ENCODE results near the gene RASA3.

The RASA3 gene

DNA sequence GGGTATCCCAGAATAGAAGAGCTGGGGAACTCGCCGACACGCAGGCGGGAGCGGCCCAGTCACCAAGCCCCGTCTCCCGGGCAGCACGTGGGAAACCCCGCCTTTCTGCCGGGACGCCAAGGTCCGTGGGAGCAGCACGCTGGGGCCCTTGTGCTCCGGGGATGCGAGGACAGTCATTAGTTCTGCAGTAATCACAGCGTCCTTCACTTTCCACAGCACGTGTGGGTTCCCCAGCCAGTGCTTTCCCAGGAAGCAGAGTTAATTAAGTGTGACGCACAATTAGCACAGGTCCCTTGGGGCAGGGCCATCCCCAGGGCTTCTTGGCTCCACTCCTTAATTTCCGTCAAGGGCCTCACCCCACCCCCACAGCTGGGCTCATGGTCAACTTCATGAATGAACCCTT, 94.2 kb downstream of the RASA3 start:
- no peak for TF ChIP-seq GATA3 (IDR thresholded peaks at IDR 0.05; ENCODE audit: low read depth, low read length)
- no peak for TF ChIP-seq GATA2 (IDR thresholded peaks at IDR 0.05; ENCODE audit: low read depth, low read length)

DNA sequence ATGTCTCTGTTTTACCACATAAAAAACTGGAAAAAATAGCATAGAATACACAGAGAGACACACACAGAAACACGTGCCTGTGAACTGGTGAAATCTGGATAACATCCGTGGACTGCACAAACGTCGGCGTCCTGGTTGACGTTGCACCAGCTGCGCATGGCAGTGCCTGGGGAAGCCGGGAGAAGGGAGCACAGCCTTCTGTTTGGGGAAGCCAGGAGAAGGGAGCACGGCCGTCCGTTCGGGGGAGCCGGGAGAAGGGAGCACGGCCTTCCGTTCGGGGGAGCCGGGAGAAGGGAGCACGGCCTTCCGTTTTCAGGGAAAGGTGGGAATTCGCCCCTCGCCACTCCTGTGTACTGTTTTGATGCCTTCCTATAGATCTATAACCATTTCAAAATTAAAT, 94.7 kb downstream of the RASA3 start:
- TF ChIP-seq GATA3 (IDR thresholded peaks at IDR 0.05; ENCODE audit: low read depth, low read length) (no peak), GATA2 (IDR thresholded peaks at IDR 0.05; ENCODE audit: low read depth, low read length) (no peak)

DNA sequence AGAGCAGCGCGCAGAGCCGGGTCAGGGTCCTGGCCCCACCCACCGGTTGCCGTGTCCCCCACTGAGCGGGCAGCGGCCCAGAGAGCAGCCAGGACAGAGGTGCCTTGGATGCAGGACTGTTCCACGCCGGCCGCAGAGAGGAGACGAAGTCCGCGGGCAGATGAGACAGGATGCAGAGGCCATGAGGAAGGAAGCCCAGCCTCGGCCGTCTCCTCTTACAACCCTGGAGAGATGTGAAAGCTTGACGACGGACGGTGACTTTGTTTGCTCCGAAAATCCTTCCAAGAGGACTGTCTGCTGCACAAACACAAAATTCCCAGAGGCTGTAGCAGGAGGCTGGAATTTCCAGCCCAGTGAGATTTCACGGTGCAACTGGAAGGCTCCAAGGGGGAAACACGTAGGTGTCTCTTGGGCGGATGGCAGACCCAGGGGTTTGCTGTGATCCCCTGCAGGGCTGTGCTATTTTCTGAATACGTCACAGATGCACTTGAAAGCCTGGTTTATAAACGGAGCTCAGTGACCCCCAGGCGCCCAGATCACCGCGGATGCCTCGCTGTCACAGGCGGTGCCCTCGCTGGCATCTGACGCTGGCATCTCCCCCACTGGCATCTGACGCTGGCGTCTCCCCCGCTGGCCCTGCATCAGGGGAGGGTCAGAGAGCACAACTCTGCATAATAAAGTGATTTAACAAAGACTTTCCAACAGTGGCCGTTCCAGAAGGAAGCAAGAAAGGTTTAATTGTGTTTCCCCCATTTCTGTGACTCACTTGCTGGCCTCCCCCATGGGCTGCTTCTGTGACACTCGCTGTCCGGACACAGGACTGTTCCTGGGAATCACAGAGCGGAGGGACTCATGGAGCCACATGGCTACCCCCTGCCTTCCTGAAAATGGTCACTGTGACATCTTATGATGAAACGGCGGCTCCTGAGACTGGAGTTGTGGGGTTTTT, 96.6 kb downstream of the RASA3 start:
- TF ChIP-seq GATA3 (IDR thresholded peaks at IDR 0.05; ENCODE audit: low read depth, low read length) (no peak), GATA2 (IDR thresholded peaks at IDR 0.05; ENCODE audit: low read depth, low read length) (no peak)

GRCh38 chr13:114035186-114035582, 97.2 kb downstream of the RASA3 start:
- TF ChIP-seq GATA2 (IDR thresholded peaks at IDR 0.05; ENCODE audit: low read depth, low read length) = no peak
- no peak for TF ChIP-seq GATA3 (IDR thresholded peaks at IDR 0.05; ENCODE audit: low read depth, low read length)

- no peak for TF ChIP-seq GATA2 (IDR thresholded peaks at IDR 0.05; ENCODE audit: low read depth, low read length)
- no peak for TF ChIP-seq GATA3 (IDR thresholded peaks at IDR 0.05; ENCODE audit: low read depth, low read length)
Measured at GRCh38 chr13:114034481-114034891, 97.9 kb downstream of the RASA3 start.

DNA sequence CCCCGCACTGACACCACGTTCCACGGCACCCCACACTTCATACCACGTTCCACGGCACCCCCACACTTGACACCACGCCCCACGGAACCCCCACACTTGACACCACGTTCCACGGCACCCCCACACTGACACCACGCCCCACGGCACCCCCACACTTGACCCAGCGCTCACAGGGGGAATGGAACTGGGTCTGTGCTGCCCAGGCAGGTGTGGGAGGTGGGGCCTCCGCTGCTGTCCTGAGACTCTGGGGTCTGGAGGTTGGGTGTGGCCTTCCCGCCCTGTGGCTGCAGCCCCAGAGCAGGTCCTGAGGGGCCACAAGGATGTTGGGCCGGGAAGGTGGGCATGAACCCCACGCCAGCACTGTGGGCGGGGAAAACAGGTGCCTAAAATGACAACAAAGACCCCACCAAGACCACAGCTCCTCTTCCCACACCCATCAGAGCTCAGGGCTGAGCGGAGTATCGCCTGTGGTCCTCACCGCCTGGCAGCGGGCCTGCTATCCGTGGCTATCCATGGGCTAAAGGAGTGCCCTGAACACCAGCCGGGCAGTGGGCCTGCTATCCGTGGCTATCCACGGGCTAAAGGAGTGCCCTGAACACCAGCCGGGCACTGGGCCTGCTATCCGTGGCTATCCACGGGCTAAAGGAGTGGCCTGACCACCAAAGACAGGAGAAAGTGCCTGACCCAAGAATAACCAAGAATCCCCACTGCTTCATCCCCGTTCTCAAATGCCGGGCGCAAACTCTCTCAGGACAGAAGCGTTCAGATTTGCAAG, 98.7 kb downstream of the RASA3 start:
- TF ChIP-seq GATA3 (IDR thresholded peaks at IDR 0.05; ENCODE audit: low read depth, low read length) (no peak), GATA2 (IDR thresholded peaks at IDR 0.05; ENCODE audit: low read depth, low read length) (no peak)

DNA sequence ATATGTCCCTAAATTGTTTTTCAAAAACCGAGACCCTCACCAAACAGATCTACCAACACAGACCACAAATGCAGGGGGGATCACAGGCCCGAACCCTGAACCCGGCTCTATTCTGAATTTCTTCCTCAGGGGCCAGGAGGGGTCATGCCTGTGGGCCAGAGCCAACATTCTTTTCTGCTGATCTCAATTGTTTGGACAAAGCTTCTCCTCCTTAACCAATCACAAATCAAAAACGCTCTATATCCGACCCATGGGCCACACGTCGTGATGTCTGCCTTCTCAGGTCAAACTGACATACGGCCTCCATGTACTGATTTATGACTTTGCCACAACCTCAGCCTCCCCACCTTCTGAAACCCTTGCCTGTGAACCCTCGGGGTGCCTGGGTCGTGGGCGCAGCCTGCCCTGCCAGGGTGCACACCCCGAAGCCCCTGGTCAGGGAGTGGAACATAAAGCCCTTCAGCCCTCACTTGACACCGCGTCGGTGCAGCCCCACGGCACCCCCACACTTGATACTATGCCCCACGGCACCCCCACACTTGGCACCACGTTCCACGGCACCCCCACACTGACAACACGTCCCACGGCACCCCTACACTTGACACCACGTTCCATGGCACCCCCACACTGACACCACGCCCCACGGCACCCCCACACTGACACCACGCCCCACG, 100.2 kb downstream of the RASA3 start:
- TF ChIP-seq GATA2 (IDR thresholded peaks at IDR 0.05; ENCODE audit: low read depth, low read length) (no peak), GATA3 (IDR thresholded peaks at IDR 0.05; ENCODE audit: low read depth, low read length) (no peak)

GRCh38 chr13:114031631-114032030, 100.8 kb downstream of the RASA3 start:
- TF ChIP-seq GATA2 (IDR thresholded peaks at IDR 0.05; ENCODE audit: low read depth, low read length) (no peak), GATA3 (IDR thresholded peaks at IDR 0.05; ENCODE audit: low read depth, low read length) (no peak)

- TF ChIP-seq GATA3 (IDR thresholded peaks at IDR 0.05; ENCODE audit: low read depth, low read length) (no peak), GATA2 (IDR thresholded peaks at IDR 0.05; ENCODE audit: low read depth, low read length) (no peak)
Measured at GRCh38 chr13:114030666-114031610, 101.5 kb downstream of the RASA3 start.

- TF ChIP-seq GATA2 (IDR thresholded peaks at IDR 0.05; ENCODE audit: low read depth, low read length) = no peak
- no peak for TF ChIP-seq GATA3 (IDR thresholded peaks at IDR 0.05; ENCODE audit: low read depth, low read length)
Measured at GRCh38 chr13:114029866-114030625, 102.4 kb downstream of the RASA3 start.

GRCh38 chr13:114027826-114028225, 104.6 kb downstream of the RASA3 start:
- no peak for TF ChIP-seq GATA3 (IDR thresholded peaks at IDR 0.05; ENCODE audit: low read depth, low read length)
- TF ChIP-seq GATA2 (IDR thresholded peaks at IDR 0.05; ENCODE audit: low read depth, low read length) = no peak

DNA sequence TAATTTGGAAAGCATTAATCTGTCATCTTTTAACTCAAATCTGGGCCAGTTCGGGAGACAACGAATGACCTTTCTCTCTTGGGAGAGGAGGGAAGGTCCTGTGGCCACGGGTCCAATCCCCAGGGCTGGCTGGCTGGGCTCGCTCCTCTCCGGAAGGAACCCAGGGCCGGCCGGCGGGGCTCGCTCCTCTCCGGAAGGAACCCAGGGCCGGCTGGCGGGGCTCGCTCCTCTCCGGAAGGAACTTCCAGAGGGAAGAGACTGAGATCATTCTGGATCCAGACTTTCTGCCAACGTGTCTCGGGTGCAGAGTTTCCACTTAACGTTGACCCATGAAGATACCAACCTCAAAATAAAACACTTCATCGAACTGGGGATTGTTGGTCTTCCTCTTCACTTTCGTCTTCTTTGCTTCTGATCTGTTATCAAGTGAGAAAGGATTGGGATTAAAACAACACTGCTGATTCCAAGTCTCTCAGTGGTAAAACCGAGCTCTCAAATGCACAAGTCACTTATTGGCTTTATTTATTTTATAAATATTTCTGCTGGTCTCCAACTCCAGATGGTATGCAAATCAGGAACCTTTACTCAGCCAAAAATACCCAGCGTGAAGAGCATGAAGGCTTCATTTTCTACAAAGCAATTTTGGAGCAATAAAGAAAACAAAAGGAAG, 105.2 kb downstream of the RASA3 start:
- TF ChIP-seq GATA2 (IDR thresholded peaks at IDR 0.05; ENCODE audit: low read depth, low read length) (no peak), GATA3 (IDR thresholded peaks at IDR 0.05; ENCODE audit: low read depth, low read length) (no peak)
